Panc1 (cell line): ENCODE data around the gene MS4A15. TPM values are rescaled to one million over a fixed set of nuclear protein-coding genes. Genes with fewer than 3 reads are reported as not detected.

Experiments
- ATAC-seq: fragments of 200-7000 bp; cut with Tn5 transposase; 2 replicates; pipeline ENCODE4 v1.9.1; 2020; ENCODE audit warnings: mild to moderate bottlenecking, moderate library complexity
- BruUV-seq: library from RNA; stranded (reverse); fragments of 400-500 nt; replicated peaks from 2 replicates; lab custom pipeline; 2021; lab: Mats Ljungman, UMichigan
- CTCF ChIA-PET: fragments of 300-600 bp; sonication (Branson Sonifier 250); formaldehyde crosslinking; loops from one replicate; lab custom pipeline; 2022; ENCODE audit warnings: antibody characterized with exemption; lab: Charles Lee
- POLR2A ChIA-PET: fragments of 300-600 bp; sonication (Branson Sonifier 250); formaldehyde crosslinking; loops from one replicate; lab custom pipeline; 2022; ENCODE audit warnings: antibody characterized with exemption; lab: Charles Lee
- DNase-seq: peaks from one replicate; pipeline ENCODE4 v3.0.0-alpha.2; 2010; ENCODE audit warnings: low read depth, low spot score
- H3K27ac ChIP-seq: 2 replicates; pipeline ENCODE4 v1.5.1; 2011; ENCODE audit warnings: mild to moderate bottlenecking, low read length, inconsistent platforms
- H3K27me3 ChIP-seq: fragments of 200-500 bp; sonication (Bioruptor generic); 2 replicates; pipeline ENCODE4 v1.6.0; 2014; ENCODE audit warnings: low read length, inconsistent platforms; ENCODE audit not compliant: control insufficient read depth, insufficient read depth
- H3K36me3 ChIP-seq: fragments of 200-500 bp; sonication (Bioruptor generic); 2 replicates; pipeline ENCODE4 v1.5.1; 2014; ENCODE audit warnings: inconsistent platforms, mild to moderate bottlenecking, low read length, moderate library complexity; ENCODE audit not compliant: control insufficient read depth, insufficient read depth
- H3K4me1 ChIP-seq: 2 replicates; pipeline ENCODE4 v1.5.1; 2011; ENCODE audit warnings: inconsistent platforms, mild to moderate bottlenecking, low read length, moderate library complexity; ENCODE audit not compliant: control insufficient read depth, insufficient read depth
- H3K4me3 ChIP-seq, 2 experiments: 2 replicates each; pipeline ENCODE4 v1.5.1; 2011 to 2012; ENCODE audit warnings: low read depth in 2 of 2, low read length in 2 of 2, mild to moderate bottlenecking in 2 of 2, inconsistent platforms in 1 of 2, moderate library complexity in 1 of 2
- H3K9me3 ChIP-seq: fragments of 200-500 bp; sonication (Bioruptor generic); 2 replicates; pipeline ENCODE4 v1.5.1; 2014; ENCODE audit warnings: low read depth, mild to moderate bottlenecking, inconsistent platforms, low read length, moderate library complexity; ENCODE audit not compliant: control insufficient read depth, insufficient read depth
- CTCF ChIP-seq: fragments of 450-650 bp; IDR thresholded peaks from 2 replicates; pipeline ENCODE4 v1.5.1; 2017; ENCODE audit warnings: mild to moderate bottlenecking
- POLR2AphosphoS5 ChIP-seq: IDR thresholded peaks from 2 replicates; pipeline ENCODE4 v1.6.1; 2012; ENCODE audit warnings: mild to moderate bottlenecking, low read depth, low read length, moderate library complexity
- SIN3A ChIP-seq: IDR thresholded peaks from 2 replicates; pipeline ENCODE4 v1.6.1; 2012; ENCODE audit warnings: low read depth, mild to moderate bottlenecking, low read length, moderate library complexity, borderline replicate concordance; ENCODE audit not compliant: insufficient read depth
- TCF7L2 ChIP-seq: IDR thresholded peaks from 2 replicates; pipeline ENCODE4 v1.6.1; 2011; ENCODE audit warnings: mild to moderate bottlenecking, low read depth, low read length, inconsistent platforms
- in situ Hi-C: cut with HindIII; loops from 2 replicates; pipeline ENCODE4 v1.10.0; 2016; ENCODE audit warnings: low sequenced_read_pairs, low pct_unique_long_range_greater_than_20kb
- intact Hi-C: fragments of 100-400 bp; cut with micrococcal nuclease; formaldehyde crosslinking; loops from one replicate; pipeline ENCODE4 v1.10.0; 2022; ENCODE audit not compliant: unreplicated experiment
- total RNA-seq: library from RNA; stranded (reverse); gene quantifications from one replicate; pipeline ENCODE4 v1.2.1, GENCODE V29; 2021; ENCODE audit not compliant: unreplicated experiment
- TF ChIP-seq, protein P1 (sequence below), 2 experiments: IDR thresholded peaks; 2 replicates each; pipeline ENCODE4 v1.6.1; 2011 to 2012; ENCODE audit warnings: low read depth in 2 of 2, control low read depth in 1 of 2, low read length in 1 of 2, mild to moderate bottlenecking in 1 of 2, moderate library complexity in 1 of 2; ENCODE audit not compliant: insufficient read depth in 1 of 2

The MS4A15 gene
- total RNA-seq, 1 experiment from 2014 or later: not detected

DNA sequence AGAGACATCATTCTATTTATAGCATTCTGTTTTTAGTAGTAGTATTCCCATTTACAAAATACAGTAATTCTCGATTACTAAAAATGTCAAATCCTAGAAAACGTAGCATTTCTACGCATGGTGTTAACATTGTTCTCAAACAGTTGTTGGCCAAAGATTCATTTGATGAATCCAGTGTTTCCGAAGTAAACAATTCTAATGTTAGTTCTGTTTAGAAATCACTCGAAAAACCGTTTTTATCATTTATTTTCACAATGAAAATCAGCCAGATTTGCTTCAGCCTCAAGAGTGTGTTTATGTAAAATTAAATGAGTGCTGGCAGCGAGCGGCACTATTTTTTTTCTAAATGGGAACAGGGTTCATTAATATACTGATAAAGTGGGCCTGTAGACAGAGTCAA is 25.1 kb upstream of the MS4A15 start:
- Histone ChIP-seq H3K36me3 (no peaks in the 10 kb centered on the region), H3K4me1 (no peaks in the 10 kb centered on the region), H3K27ac (no peak overlapping the region), H3K9me3 (no peaks in the 10 kb centered on the region), H3K27me3 (peaks cover 8% of the 10 kb centered on the region; the same call in 1 of the 2 replicates), H3K4me3 (no peak overlapping the region)
- no peak for DNase-seq
- intact Hi-C loops: no loop called here
- TF ChIP-seq SIN3A (no peak), POLR2AphosphoS5 (no peak), CTCF (no peak), TCF7L2 (no peak)
- TF ChIP-seq, protein P1, sequence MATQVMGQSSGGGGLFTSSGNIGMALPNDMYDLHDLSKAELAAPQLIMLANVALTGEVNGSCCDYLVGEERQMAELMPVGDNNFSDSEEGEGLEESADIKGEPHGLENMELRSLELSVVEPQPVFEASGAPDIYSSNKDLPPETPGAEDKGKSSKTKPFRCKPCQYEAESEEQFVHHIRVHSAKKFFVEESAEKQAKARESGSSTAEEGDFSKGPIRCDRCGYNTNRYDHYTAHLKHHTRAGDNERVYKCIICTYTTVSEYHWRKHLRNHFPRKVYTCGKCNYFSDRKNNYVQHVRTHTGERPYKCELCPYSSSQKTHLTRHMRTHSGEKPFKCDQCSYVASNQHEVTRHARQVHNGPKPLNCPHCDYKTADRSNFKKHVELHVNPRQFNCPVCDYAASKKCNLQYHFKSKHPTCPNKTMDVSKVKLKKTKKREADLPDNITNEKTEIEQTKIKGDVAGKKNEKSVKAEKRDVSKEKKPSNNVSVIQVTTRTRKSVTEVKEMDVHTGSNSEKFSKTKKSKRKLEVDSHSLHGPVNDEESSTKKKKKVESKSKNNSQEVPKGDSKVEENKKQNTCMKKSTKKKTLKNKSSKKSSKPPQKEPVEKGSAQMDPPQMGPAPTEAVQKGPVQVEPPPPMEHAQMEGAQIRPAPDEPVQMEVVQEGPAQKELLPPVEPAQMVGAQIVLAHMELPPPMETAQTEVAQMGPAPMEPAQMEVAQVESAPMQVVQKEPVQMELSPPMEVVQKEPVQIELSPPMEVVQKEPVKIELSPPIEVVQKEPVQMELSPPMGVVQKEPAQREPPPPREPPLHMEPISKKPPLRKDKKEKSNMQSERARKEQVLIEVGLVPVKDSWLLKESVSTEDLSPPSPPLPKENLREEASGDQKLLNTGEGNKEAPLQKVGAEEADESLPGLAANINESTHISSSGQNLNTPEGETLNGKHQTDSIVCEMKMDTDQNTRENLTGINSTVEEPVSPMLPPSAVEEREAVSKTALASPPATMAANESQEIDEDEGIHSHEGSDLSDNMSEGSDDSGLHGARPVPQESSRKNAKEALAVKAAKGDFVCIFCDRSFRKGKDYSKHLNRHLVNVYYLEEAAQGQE (IDR thresholded peaks at IDR 0.05; ENCODE audit: insufficient read depth in 1 of 2, low read depth in 2 of 2, low read length in 1 of 2): no peak
- ATAC-seq: no peak
- in situ Hi-C loops: no loop called here
- ChIA-PET CTCF (no interaction called here), POLR2A (no interaction called here)
- no TSS peak for BruUV-seq

DNA sequence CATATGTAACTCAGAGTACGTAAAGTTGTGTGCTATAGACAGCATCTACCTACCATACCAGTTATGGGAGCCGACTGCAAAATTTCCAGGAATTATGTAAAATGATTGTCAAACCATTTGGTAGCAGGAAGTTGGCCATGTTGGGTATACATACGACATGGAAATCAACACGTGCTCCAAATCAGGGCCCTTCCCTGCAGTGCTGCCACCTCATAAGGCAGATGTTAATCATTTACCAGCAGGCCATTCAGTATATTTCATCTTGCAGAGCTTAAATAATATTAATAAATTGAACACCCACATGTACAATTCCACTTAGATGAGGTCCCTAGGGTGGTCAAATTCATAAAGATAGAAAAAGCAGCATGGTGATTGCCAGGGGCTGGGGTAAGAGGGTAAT is 22.4 kb upstream of the MS4A15 start:
- no TSS peak for BruUV-seq
- intact Hi-C loops (no loop called here), in situ Hi-C loops (no loop called here)
- DNase-seq: no peak
- Histone ChIP-seq H3K9me3 (no peaks in the 10 kb centered on the region), H3K27me3 (0 out of 2 replicates have a peak, but pooled peaks cover 2% of the 10 kb centered on the region), H3K4me1 (no peaks in the 10 kb centered on the region), H3K4me3 (no peak overlapping the region), H3K27ac (no peak overlapping the region), H3K36me3 (no peaks in the 10 kb centered on the region)
- TF ChIP-seq, protein P1 (IDR thresholded peaks at IDR 0.05; ENCODE audit: insufficient read depth in 1 of 2, low read depth in 2 of 2, low read length in 1 of 2): no peak
- TF ChIP-seq SIN3A (no peak), TCF7L2 (no peak), CTCF (no peak), POLR2AphosphoS5 (no peak)
- CTCF ChIA-PET: no interaction called here
- POLR2A ChIA-PET: no interaction called here
- ATAC-seq: no peak
